Trophoblast cell (in vitro differentiated cells and primary cell): ENCODE data around the gene RHBDD2.
"Not testable (repeated sequence)": the region's sequence is repeated elsewhere in the genome, so short reads cannot be mapped to it uniquely, and the experiment has no call there.

ENCODE experiments used
- DNase-seq, 2 donors: peaks; one replicate each; pipeline ENCODE4 v3.0.0-alpha.2; 2016
- H2AFZ ChIP-seq: 2 replicates; pipeline ENCODE4 v1.6.1; 2013; ENCODE audit warnings: low read length, moderate library complexity, mild to moderate bottlenecking; ENCODE audit not compliant: insufficient read depth, poor library complexity
- H2AK5ac ChIP-seq: 2 replicates; pipeline ENCODE4 v1.6.1; 2013; ENCODE audit warnings: mild to moderate bottlenecking, low read length
- H2BK120ac ChIP-seq: 2 replicates; pipeline ENCODE4 v1.6.1; 2013; ENCODE audit warnings: low read length, mild to moderate bottlenecking, moderate library complexity; ENCODE audit not compliant: insufficient read depth, poor library complexity
- H2BK12ac ChIP-seq: 2 replicates; pipeline ENCODE4 v1.6.1; 2013; ENCODE audit warnings: mild to moderate bottlenecking, low read length, moderate library complexity
- H2BK5ac ChIP-seq: 2 replicates; pipeline ENCODE4 v1.6.1; 2013; ENCODE audit warnings: low read length, low read depth, moderate library complexity, mild to moderate bottlenecking; ENCODE audit not compliant: poor library complexity
- H3K14ac ChIP-seq: 2 replicates; pipeline ENCODE4 v1.6.1; 2013; ENCODE audit warnings: mild to moderate bottlenecking, low read length
- H3K18ac ChIP-seq: 2 replicates; pipeline ENCODE4 v1.6.1; 2013; ENCODE audit warnings: mild to moderate bottlenecking, low read length
- H3K23ac ChIP-seq: 2 replicates; pipeline ENCODE4 v1.6.1; 2013; ENCODE audit warnings: low read length
- H3K27ac ChIP-seq: 2 replicates; pipeline ENCODE4 v1.5.1; 2013; ENCODE audit warnings: low read depth, mild to moderate bottlenecking, inconsistent platforms, low read length, moderate library complexity
- H3K27me3 ChIP-seq: 2 replicates; pipeline ENCODE4 v1.6.1; 2013; ENCODE audit warnings: inconsistent platforms, mild to moderate bottlenecking, low read length, moderate library complexity; ENCODE audit not compliant: insufficient read depth
- H3K36me3 ChIP-seq, 2 experiments: 1 replicate in 1 of 2; 2 replicates in 1 of 2; pipeline ENCODE4 v1.6.1; 2013; ENCODE audit warnings: low read length in 2 of 2, mild to moderate bottlenecking in 2 of 2, moderate library complexity in 1 of 2; ENCODE audit not compliant: insufficient read depth in 2 of 2, control insufficient read depth in 1 of 2
- H3K4ac ChIP-seq: 2 replicates; pipeline ENCODE4 v1.6.1; 2013; ENCODE audit warnings: low read depth, mild to moderate bottlenecking, low read length, moderate library complexity
- H3K4me1 ChIP-seq, 2 experiments: 1 replicate in 1 of 2; 2 replicates in 1 of 2; pipeline ENCODE4 v1.6.1; 2013; ENCODE audit warnings: low read length in 2 of 2, mild to moderate bottlenecking in 2 of 2, moderate library complexity in 1 of 2; ENCODE audit not compliant: insufficient read depth in 2 of 2, control insufficient read depth in 1 of 2
- H3K4me2 ChIP-seq: 2 replicates; pipeline ENCODE4 v1.6.1; 2013; ENCODE audit warnings: inconsistent platforms, mild to moderate bottlenecking, low read length, moderate library complexity
- H3K4me3 ChIP-seq: 2 replicates; pipeline ENCODE4 v1.5.1; 2013; ENCODE audit warnings: mild to moderate bottlenecking, low read depth, low read length, inconsistent platforms
- H3K79me1 ChIP-seq: one replicate; pipeline ENCODE4 v1.6.1; 2013; ENCODE audit warnings: low read length
- H3K79me2 ChIP-seq: 2 replicates; pipeline ENCODE4 v1.6.1; 2013; ENCODE audit warnings: low read length, mild to moderate bottlenecking; ENCODE audit not compliant: control insufficient read depth, insufficient read depth, poor library complexity
- H3K9ac ChIP-seq: 2 replicates; pipeline ENCODE4 v1.6.1; 2013; ENCODE audit warnings: mild to moderate bottlenecking, low read length
- H3K9me3 ChIP-seq: 2 replicates; pipeline ENCODE4 v1.6.1; 2013; ENCODE audit warnings: low read depth, mild to moderate bottlenecking, control low read depth, inconsistent platforms, low read length; ENCODE audit not compliant: insufficient read depth
- H4K12ac ChIP-seq: 2 replicates; pipeline ENCODE4 v1.6.1; 2013; ENCODE audit warnings: low read depth, mild to moderate bottlenecking, low read length, moderate library complexity
- H4K8ac ChIP-seq: 2 replicates; pipeline ENCODE4 v1.6.1; 2013; ENCODE audit warnings: low read depth, mild to moderate bottlenecking, low read length, moderate library complexity
- H4K91ac ChIP-seq: one replicate; pipeline ENCODE4 v1.6.1; 2013; ENCODE audit warnings: low read depth, mild to moderate bottlenecking, low read length, moderate library complexity
- WGBS: extraction: QIAGEN DNeasy Blood & Tissue Kit; methylation state at CpG from one replicate; pipeline ENCODE4 v1.1.7; 2013; ENCODE audit warnings: missing lambda C conversion rate; ENCODE audit not compliant: insufficient read length, insufficient coverage; ENCODE audit errors: extremely low coverage; 5-methylcytosine and 5-hydroxymethylcytosine counted together

RHBDD2 gene

DNA sequence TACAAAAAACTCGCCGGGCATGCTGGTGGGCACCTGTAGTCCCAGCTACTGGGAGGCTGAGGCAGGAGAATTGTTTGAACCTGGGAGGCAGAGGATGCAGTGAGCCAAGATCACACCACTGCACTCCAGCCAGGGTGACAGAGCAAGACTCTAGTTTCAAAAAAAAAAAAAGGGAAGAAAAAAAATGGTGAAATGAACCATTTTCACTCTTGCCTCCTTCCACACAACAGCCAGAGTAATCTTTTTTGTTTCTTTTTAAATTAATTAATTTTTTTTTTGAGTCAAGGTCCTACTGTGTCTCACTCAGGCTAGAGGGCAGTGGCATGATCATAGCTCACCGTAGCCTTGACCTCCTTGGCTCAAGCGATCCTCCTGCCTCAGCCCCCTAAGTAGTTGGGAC lies 14.6 kb upstream of the RHBDD2 start:
- H2BK12ac ChIP-seq, H3K4me3 ChIP-seq, H3K4ac ChIP-seq, H3K79me2 ChIP-seq, H3K4me1 ChIP-seq, H3K9ac ChIP-seq, H3K18ac ChIP-seq, H2AFZ ChIP-seq, H4K12ac ChIP-seq, H3K27ac ChIP-seq, H2BK5ac ChIP-seq, H3K36me3 ChIP-seq, H3K23ac ChIP-seq, H2AK5ac ChIP-seq, H3K79me1 ChIP-seq, H3K4me2 ChIP-seq, H3K27me3 ChIP-seq, H2BK120ac ChIP-seq, H3K9me3 ChIP-seq, H3K14ac ChIP-seq, H4K91ac ChIP-seq, H4K8ac ChIP-seq, DNase-seq: not testable (repeated sequence)
- WGBS: no CpG with 5 or more reads among the region's 4 CpGs

DNA sequence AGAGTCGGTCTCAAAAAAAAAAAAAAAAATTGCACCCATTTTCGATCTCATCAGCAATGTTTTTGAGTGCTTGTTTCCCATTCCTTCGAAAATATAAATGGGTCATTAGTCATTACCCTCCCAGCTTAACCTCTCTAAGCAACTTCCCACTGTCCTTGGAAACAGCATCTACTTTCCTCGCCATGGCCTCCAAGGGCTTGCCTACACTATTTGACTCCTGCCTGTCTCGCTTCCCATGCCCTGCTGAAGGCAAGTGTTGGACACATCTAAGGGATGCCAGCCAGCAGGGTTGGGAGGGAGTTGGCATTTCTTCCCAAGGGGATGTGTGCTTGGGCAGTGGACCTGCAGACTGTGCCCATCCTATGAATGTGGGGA lies 12.7 kb upstream of the RHBDD2 start:
- Histone ChIP-seq H3K23ac (no peak overlapping the region), H3K9me3 (no peaks in the 10 kb centered on the region), H4K8ac (no peak overlapping the region), H2AK5ac (no peak overlapping the region), H2BK5ac (no peak overlapping the region), H3K4me2 (no peak overlapping the region), H2AFZ (no peak overlapping the region), H3K4me1 (no peaks in the 10 kb centered on the region), H3K79me1 (no peaks in the 10 kb centered on the region), H3K4me3 (no peak overlapping the region), H4K91ac (no peak overlapping the region), H3K14ac (no peak overlapping the region), H3K9ac (no peak overlapping the region), H2BK12ac (no peak overlapping the region), H3K4ac (no peak overlapping the region), H4K12ac (no peak overlapping the region), H3K27me3 (no peaks in the 10 kb centered on the region), H3K27ac (no peak overlapping the region), H3K79me2 (no peaks in the 10 kb centered on the region), H3K36me3 (no peaks in the 10 kb centered on the region), H2BK120ac (no peak overlapping the region), H3K18ac (no peak overlapping the region)
- no CpG with 5 or more reads among the region's 5 CpGs for whole genome bisulfite sequencing
- peak in 1 of 2 donors; percentile 18 for DNase-seq

DNA sequence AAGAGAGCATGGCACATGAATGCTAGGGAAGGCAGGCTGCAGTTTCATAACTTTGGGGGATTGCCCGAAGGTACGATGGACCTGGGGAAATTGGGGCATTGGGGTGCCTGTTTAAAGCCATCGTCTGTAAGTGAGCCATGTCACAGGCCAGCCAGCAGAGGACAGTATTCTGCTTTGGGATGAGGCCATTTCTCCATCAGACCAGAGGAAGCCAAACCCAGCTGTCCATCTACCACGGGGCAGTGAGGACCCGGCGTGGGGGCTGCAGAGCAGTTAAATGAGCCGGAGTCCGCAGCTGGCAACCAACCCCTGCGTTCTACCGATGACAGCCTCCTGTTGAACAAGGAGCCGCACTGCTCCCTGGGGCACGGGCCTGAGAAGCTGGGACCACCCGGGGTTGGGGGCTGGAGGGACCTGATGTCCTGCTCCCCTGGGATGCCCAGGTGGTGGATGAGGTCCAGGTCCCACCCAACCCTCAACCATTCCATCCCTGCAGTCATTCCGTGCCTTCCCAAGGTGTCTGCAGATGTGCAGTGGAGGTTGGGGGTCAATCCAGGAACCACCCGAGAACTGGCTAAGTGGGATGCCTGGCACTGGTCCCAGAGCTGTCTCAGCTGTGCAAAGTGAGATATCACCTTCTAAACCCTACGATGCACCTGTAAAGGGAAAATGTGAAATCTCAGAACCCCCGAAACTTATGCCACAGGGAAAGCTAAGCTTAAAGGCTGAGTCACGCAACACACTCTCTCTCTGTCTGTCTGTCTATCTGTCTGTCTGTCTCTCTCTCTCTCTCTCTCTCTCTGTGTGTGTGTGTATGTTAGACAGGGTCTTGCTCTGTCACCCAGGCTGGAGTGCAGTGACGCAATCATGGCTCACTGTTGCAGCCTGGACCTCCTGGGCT lies 12.1 kb upstream of the RHBDD2 start:
- Histone ChIP-seq H2BK5ac (no peak overlapping the region), H2BK120ac (no peak overlapping the region), H3K27me3 (no peaks in the 10 kb centered on the region), H3K79me1 (no peaks in the 10 kb centered on the region), H3K23ac (no peak overlapping the region), H3K4me1 (no peaks in the 10 kb centered on the region), H3K4me3 (no peak overlapping the region), H3K79me2 (no peaks in the 10 kb centered on the region), H3K36me3 (no peaks in the 10 kb centered on the region), H2AFZ (no peak overlapping the region), H2AK5ac (no peak overlapping the region), H3K9ac (no peak overlapping the region), H3K18ac (no peak overlapping the region), H3K14ac (no peak overlapping the region), H3K4ac (no peak overlapping the region), H4K91ac (no peak overlapping the region), H4K8ac (no peak overlapping the region), H3K27ac (no peak overlapping the region), H3K4me2 (no peak overlapping the region), H4K12ac (no peak overlapping the region), H2BK12ac (no peak overlapping the region), H3K9me3 (no peaks in the 10 kb centered on the region)
- WGBS: no CpG with 5 or more reads among the region's 19 CpGs
- peak in 1 of 2 donors; percentile 72 for DNase-seq

DNA sequence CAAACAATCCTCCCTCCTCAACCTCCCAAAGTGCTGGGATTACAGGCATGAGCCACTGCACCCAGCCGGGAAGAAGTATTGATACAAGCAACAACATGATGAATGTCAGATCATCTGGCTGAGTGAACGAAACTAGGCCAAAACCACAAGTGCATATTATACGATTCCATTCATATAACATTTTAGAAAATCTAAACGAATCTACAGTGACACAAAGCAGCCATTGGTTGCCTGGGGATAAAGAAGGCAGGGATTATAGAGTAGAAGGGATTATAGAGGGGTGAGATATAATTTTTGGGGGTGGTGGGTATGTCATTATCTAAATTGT lies 11.5 kb upstream of the RHBDD2 start:
- no peaks in the 10 kb centered on the region for H3K79me2 ChIP-seq
- no peak overlapping the region for H4K12ac ChIP-seq
- H4K91ac ChIP-seq: no peak overlapping the region
- no CpG with 5 or more reads among the region's 4 CpGs for WGBS
- H4K8ac ChIP-seq: no peak overlapping the region
- H2BK12ac ChIP-seq: no peak overlapping the region
- no peaks in the 10 kb centered on the region for H3K27me3 ChIP-seq
- H2BK5ac ChIP-seq: no peak overlapping the region
- H3K27ac ChIP-seq: no peak overlapping the region
- no peak overlapping the region for H3K9ac ChIP-seq
- H3K4ac ChIP-seq: no peak overlapping the region
- no peak overlapping the region for H3K14ac ChIP-seq
- no peaks in the 10 kb centered on the region for H3K9me3 ChIP-seq
- H3K4me1 ChIP-seq: no peaks in the 10 kb centered on the region
- no peaks in the 10 kb centered on the region for H3K36me3 ChIP-seq
- H3K79me1 ChIP-seq: no peaks in the 10 kb centered on the region
- no peak overlapping the region for H2AFZ ChIP-seq
- no peak overlapping the region for H3K4me3 ChIP-seq
- H2AK5ac ChIP-seq: no peak overlapping the region
- no peak overlapping the region for H3K18ac ChIP-seq
- no peak overlapping the region for H3K4me2 ChIP-seq
- H2BK120ac ChIP-seq: no peak overlapping the region
- no peak for DNase-seq
- H3K23ac ChIP-seq: no peak overlapping the region
